Ascending aorta (tissue), 2 donors: ENCODE measurements around the gene TEX11. TPM values are rescaled to one million over a fixed set of nuclear protein-coding genes. Genes with fewer than 3 reads are reported as not detected.
A peak's percentile ranks its signal among the peaks of the same experiment; 100 is the strongest.
"Not testable (repeated sequence)": the region's sequence is repeated elsewhere in the genome, so short reads cannot be mapped to it uniquely, and the experiment has no call there.

Source experiments
- DNase-seq, 2 donors: peaks; one replicate each; pipeline ENCODE4 v3.0.0-alpha.2; 2019; ENCODE audit warnings: low spot score in 2 of 2
- H3K27ac ChIP-seq, 2 donors: fragments of 200-600 bp; sonication (generic); one replicate each; pipeline ENCODE4 v1.5.1; 2016 to 2017; ENCODE audit warnings: mild to moderate bottlenecking in 1 of 2
- H3K27me3 ChIP-seq: fragments of 200-600 bp; sonication (generic); one replicate; pipeline ENCODE4 v1.5.1; 2017
- H3K36me3 ChIP-seq, 2 donors: fragments of 200-600 bp; sonication (generic); one replicate each; pipeline ENCODE4 v1.5.1; 2016
- H3K4me1 ChIP-seq, 2 donors: fragments of 200-600 bp; sonication (generic); one replicate each; pipeline ENCODE4 v1.5.1; 2016 to 2017; ENCODE audit warnings: mild to moderate bottlenecking in 1 of 2
- H3K4me3 ChIP-seq, 2 donors: fragments of 200-600 bp; sonication (generic); one replicate each; pipeline ENCODE4 v1.5.1; 2016 to 2017; ENCODE audit warnings: mild to moderate bottlenecking in 1 of 2
- H3K9me3 ChIP-seq, 2 donors: fragments of 200-600 bp; sonication (generic); one replicate each; pipeline ENCODE4 v1.5.1; 2016
- intact Hi-C: fragments of 100-400 bp; cut with DNase I; formaldehyde crosslinking; loops from one replicate; pipeline ENCODE4 v1.15.1; 2023
- total RNA-seq: library from RNA; depleted of rRNA; stranded (reverse); fragments of >200 nt; gene quantifications from one replicate; pipeline ENCODE4 v1.1.0, GENCODE V29; 2016
- TF ChIP-seq, protein P1 (sequence below), 3 experiments: fragments of 200-600 bp in 2 of 3; fragments of 450-650 bp in 1 of 3; sonication (generic) in 2 of 3; IDR thresholded peaks; one replicate each; pipeline ENCODE4 v1.5.1; 2016 to 2019; ENCODE audit warnings: antibody characterized with exemption in 3 of 3, mild to moderate bottlenecking in 1 of 3, moderate library complexity in 1 of 3

Gene TEX11
- total RNA-seq, 1 donor from 2014 or later, result not detected

DNA sequence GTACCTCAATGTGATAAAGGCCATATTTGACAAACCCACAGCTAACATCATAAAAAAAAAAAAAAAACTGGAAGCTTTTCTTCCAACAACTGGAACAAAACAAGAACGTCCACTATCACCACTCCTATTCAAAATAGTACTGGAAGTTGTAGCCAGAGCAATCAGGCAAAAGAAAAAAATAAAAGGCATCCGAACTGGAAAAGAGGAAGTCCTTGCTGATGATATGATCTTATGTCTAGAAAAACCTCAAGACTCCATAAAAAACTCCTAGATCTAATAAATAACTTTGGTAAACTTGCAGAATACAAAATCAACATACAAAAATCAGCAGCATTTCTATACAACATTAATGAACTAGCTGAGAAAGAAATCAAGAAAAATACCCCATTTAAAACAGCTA, 134.3 kb downstream of the TEX11 start:
- Histone ChIP-seq H3K4me3 (no peak overlapping the region), H3K9me3 (no peaks in the 10 kb centered on the region), H3K27me3 (no peaks in the 10 kb centered on the region), H3K27ac (no peak overlapping the region), H3K4me1 (no peaks in the 10 kb centered on the region), H3K36me3 (no peaks in the 10 kb centered on the region)
- TF ChIP-seq, protein P1, sequence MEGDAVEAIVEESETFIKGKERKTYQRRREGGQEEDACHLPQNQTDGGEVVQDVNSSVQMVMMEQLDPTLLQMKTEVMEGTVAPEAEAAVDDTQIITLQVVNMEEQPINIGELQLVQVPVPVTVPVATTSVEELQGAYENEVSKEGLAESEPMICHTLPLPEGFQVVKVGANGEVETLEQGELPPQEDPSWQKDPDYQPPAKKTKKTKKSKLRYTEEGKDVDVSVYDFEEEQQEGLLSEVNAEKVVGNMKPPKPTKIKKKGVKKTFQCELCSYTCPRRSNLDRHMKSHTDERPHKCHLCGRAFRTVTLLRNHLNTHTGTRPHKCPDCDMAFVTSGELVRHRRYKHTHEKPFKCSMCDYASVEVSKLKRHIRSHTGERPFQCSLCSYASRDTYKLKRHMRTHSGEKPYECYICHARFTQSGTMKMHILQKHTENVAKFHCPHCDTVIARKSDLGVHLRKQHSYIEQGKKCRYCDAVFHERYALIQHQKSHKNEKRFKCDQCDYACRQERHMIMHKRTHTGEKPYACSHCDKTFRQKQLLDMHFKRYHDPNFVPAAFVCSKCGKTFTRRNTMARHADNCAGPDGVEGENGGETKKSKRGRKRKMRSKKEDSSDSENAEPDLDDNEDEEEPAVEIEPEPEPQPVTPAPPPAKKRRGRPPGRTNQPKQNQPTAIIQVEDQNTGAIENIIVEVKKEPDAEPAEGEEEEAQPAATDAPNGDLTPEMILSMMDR (IDR thresholded peaks at IDR 0.05), result no peak
- intact Hi-C loops, result no loop called here
- DNase-seq, result no peak

DNA sequence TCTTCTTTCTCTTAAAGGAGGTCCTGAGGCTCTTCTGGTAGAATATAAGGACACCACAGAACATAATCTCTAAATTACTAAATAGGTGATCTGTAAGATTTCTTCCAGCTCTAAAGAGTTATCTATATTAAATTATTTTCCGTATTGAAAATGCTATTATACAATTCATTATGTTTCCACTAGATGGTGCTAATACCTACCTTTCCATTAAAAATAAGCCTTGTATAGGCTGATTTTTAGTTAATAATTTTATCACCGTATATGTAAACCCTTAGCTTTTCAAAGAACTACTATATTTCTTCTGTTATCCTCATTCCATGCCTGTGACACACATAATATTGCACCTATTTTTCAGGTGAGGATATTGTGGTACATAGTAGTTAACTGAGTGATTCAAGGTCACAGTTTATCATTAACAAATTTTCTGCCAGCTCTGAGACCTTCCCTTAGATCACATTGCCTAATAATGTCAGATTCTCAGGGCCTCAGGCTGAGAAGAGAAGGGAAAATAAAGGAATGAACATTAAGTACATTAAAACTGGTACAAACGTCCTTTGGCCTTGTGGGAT, 138.8 kb downstream of the TEX11 start:
- no peaks in the 10 kb centered on the region for H3K36me3 ChIP-seq
- no peaks in the 10 kb centered on the region for H3K27me3 ChIP-seq
- H3K27ac ChIP-seq, result no peak overlapping the region
- intact Hi-C loops, result no loop called here
- no peak overlapping the region for H3K4me3 ChIP-seq
- TF ChIP-seq, protein P1 (IDR thresholded peaks at IDR 0.05), result peak in 2 of 3 experiments; percentile 23 to 32
- H3K9me3 ChIP-seq, result no peaks in the 10 kb centered on the region
- DNase-seq, result no peak
- H3K4me1 ChIP-seq, result no peaks in the 10 kb centered on the region

DNA sequence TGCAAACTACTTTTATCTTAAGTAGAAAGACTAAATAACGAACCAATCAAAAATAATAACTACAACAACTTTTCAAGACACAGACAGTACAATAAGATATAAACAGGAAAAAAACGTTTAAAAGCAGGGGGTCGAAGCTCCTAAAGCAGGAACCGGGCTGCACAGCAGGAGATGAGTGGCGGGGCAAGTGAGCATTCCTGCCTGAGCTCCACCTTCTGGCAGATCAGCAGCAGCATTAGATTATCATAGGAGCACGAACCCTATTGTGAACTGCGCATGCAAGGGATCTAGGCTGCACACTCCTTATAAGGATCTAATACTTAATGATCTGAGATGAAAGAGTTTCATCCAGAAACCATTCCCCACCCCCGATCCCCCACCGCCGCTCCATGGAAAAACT, 146.2 kb downstream of the TEX11 start:
- TF ChIP-seq, protein P1 (IDR thresholded peaks at IDR 0.05), result no peak
- intact Hi-C loops, result no loop called here
- DNase-seq, result no peak
- Histone ChIP-seq H3K4me1 (no peaks in the 10 kb centered on the region), H3K27ac (no peak overlapping the region), H3K27me3 (no peaks in the 10 kb centered on the region), H3K36me3 (no peaks in the 10 kb centered on the region), H3K9me3 (no peaks in the 10 kb centered on the region), H3K4me3 (no peak overlapping the region)

DNA sequence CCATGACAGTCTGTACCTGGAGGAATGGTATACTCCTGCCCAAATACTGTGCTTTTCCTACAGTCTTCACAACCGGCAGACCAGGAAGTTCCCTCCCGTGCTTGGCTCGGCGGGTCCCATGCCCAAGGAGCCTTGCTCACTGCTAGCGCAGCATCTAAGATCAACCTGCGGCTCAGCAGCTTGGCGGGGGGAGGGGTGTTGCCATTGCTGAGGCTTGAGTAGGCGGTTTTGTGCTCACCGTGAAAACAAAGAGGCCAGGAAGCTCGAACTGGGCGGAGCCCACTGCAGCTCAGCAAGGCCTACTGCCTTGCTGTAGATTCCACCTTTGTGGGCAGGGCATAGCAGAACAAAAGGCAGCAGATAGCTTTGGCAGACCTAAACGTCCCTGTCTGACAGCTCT, 152.7 kb downstream of the TEX11 start:
- Histone ChIP-seq H3K27me3 (no peaks in the 10 kb centered on the region), H3K4me3 (no peak overlapping the region), H3K4me1 (no peaks in the 10 kb centered on the region), H3K36me3 (no peaks in the 10 kb centered on the region), H3K27ac (no peak overlapping the region), H3K9me3 (no peaks in the 10 kb centered on the region)
- intact Hi-C loops, result no loop called here
- DNase-seq, result no peak
- TF ChIP-seq, protein P1 (IDR thresholded peaks at IDR 0.05), result no peak

DNA sequence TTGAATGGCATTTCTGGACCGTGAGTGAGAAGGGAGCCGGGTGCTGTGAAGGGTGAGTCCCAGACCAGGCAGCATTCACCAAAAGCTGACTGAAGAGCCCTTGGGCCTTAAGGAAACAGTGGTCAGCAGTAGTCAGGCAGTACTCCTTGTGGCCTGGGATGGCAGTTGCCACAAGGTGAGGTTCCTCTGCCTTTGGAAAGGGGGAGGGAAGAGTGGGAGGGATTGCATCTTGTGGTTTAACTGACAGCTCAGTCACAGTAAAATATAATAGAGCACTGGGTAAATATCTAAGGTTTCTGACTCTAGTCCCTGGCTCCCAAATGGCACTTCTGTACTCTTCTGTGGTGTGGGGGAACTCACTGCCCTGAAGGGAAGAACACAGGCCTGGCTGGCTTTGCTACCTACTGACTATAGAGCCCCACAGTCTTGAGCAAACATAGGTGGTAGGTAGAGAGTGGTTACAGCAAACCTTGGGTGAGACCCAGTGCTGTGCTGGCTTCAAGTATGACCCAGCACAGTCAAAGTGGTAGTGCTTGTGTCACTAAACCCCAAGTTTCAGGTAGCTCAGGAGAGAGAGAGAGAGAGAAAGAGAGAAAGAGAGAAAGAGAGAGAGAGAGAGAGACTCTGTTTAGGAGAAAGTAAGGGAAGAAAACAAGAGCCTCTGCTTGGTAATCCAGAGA, 154.2 kb downstream of the TEX11 start:
- TF ChIP-seq, protein P1 (IDR thresholded peaks at IDR 0.05), result no peak
- Histone ChIP-seq H3K4me1 (no peaks in the 10 kb centered on the region), H3K36me3 (no peaks in the 10 kb centered on the region), H3K9me3 (no peaks in the 10 kb centered on the region), H3K4me3 (no peak overlapping the region), H3K27ac (no peak overlapping the region), H3K27me3 (no peaks in the 10 kb centered on the region)
- intact Hi-C loops, result no loop called here
- no peak for DNase-seq

DNA sequence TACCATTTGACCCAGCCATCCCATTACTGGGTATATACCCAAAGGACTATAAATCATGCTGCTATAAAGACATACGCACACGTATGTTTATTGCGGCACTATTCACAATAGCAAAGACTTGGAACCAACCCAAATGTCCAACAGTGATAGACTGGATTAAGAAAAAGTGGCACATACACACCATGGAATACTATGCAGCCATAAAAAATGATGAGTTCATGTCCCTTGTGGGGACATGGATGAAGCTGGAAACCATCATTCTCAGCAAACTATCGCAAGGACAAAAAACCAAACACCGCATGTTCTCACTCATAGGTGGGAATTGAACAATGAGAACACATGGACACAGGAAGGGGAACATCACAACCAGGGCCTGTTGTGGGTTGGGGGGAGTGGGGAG, 174.7 kb downstream of the TEX11 start:
- H3K27ac ChIP-seq, H3K4me3 ChIP-seq, H3K27me3 ChIP-seq, H3K36me3 ChIP-seq, intact Hi-C loops, DNase-seq, H3K4me1 ChIP-seq, H3K9me3 ChIP-seq: not testable (repeated sequence)

DNA sequence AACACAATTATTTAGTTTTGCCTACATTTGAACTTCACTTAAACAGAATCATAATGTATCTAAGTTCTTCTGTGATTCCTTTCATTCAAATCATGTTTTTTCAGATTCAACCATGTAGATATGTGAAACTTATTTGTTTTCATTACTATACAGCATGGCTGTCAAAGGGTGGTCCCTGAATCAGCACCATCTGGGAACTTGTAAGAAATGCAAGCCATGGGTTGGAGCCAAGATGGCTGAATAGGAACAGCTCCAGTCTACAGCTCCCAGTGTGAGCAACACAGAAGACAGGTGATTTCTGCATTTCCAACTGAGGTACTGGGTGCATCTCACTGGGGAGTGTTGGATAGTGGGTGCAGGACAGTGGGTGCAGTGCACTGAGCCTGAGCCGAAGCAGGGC, 180.6 kb downstream of the TEX11 start:
- intact Hi-C loops, H3K9me3 ChIP-seq, H3K27ac ChIP-seq, H3K36me3 ChIP-seq, H3K4me3 ChIP-seq, DNase-seq, H3K27me3 ChIP-seq, H3K4me1 ChIP-seq: not testable (repeated sequence)
